ENCODE data around the gene UPF3A. TPM values are rescaled to one million over a fixed set of nuclear protein-coding genes. Genes with fewer than 3 reads are reported as not detected.

The UPF3A gene
- total and polyA plus RNA-seq, 10 of the 15 experiments (the other 5 are each of a cell fraction or from before 2014, with no cell fraction given): 18.6 to 61.5 (median 43.3) TPM

- Histone ChIP-seq H3K9me3 (replicated peaks; ENCODE audit: control insufficient read depth, insufficient read depth, low read length) (no peaks in the 10 kb centered on the region), H3K79me2 (ENCODE audit: control insufficient read depth, insufficient read depth, low read length) (peaks cover 6% of the 10 kb centered on the region), H3K4me1 (ENCODE audit: control insufficient read depth, insufficient read depth, low read length) (peaks cover 5% of the 10 kb centered on the region; the same call in 1 of the 2 replicates), H3K27ac (ENCODE audit: control insufficient read depth, insufficient read depth) (no peak overlapping the region), H3K36me3 (ENCODE audit: control insufficient read depth in 2 of 2, insufficient read depth in 2 of 2, low read length in 1 of 2) (peaks cover under 1 to 2% of the 10 kb centered on the region in 2 experiments), H4K20me1 (ENCODE audit: control insufficient read depth, insufficient read depth) (no peaks in the 10 kb centered on the region), H3K9ac (ENCODE audit: control insufficient read depth, insufficient read depth, low read length) (no peak overlapping the region), H3K27me3 (replicated peaks in 1 of 2; ENCODE audit: control insufficient read depth in 2 of 2, insufficient read depth in 2 of 2, low read length in 1 of 2) (no peaks in the 10 kb centered on the region), H2AFZ (ENCODE audit: control insufficient read depth, low read depth, low read length) (no peak overlapping the region), H3K4me2 (ENCODE audit: control insufficient read depth, insufficient read depth) (no peak overlapping the region), H3K4me3 (no peak overlapping the region)
- in situ Hi-C loops (cut with MboI) (no loop called here), intact Hi-C loops (cut with micrococcal nuclease; ENCODE audit: unreplicated experiment) (no loop called here)
- TF ChIP-seq PAX8 (IDR thresholded peaks at IDR 0.05) (no peak), MYC (IDR thresholded peaks at IDR 0.05; ENCODE audit: insufficient read depth, insufficient read length, insufficient replicate concordance, low read length, severe bottlenecking) (no peak), BHLHE40 (IDR thresholded peaks at IDR 0.05; ENCODE audit: borderline replicate concordance in 1 of 2, low read depth in 2 of 2, low read length in 1 of 2) (no peak), ATF7 (IDR thresholded peaks at IDR 0.05; ENCODE audit: low read depth) (no peak), NR2F1 (conservative IDR thresholded peaks at IDR 0.05) (no peak), ZNF217 (IDR thresholded peaks at IDR 0.05) (no peak), LARP7 (IDR thresholded peaks at IDR 0.05) (no peak), NFYB (IDR thresholded peaks at IDR 0.05; ENCODE audit: insufficient read depth, low read depth, low read length) (no peak), ETV6 (conservative IDR thresholded peaks at IDR 0.05 in 1 of 2, IDR thresholded peaks at IDR 0.05 in 1 of 2; ENCODE audit: borderline replicate concordance in 1 of 2, low read depth in 1 of 2) (no peak), RAD51 (IDR thresholded peaks at IDR 0.05) (no peak), SRF (IDR thresholded peaks at IDR 0.05; ENCODE audit: low read depth in 2 of 2, low read length in 2 of 2) (no peak), SMC3 (IDR thresholded peaks at IDR 0.05; ENCODE audit: borderline replicate concordance, low read length) (no peak), CEBPZ (IDR thresholded peaks at IDR 0.05; ENCODE audit: low read depth, low read length) (no peak), ESRRA (IDR thresholded peaks at IDR 0.05; ENCODE audit: low read length) (no peak), CBFB (IDR thresholded peaks at IDR 0.05; ENCODE audit: low read depth) (no peak)
- no peak for DNase-seq (ENCODE audit: low read depth, low spot score)
- POLR2A ChIA-PET: interaction anchor here (0.6 to 0.9 kb wide), 2 partner anchors 22 to 33 kb away, joined by 3 to 4 read pairs; no protein-coding TSS in a partner anchor
- CTCF ChIA-PET: no interaction called here
- FAIRE-seq: no peak
- ATAC-seq: no peak
- RAD21 ChIA-PET (ENCODE audit: unreplicated experiment): no interaction called here
- BruUV-seq (replicated peaks): no TSS peak
- 100% methylated on average over 2 of the region's 2 CpGs for WGBS (ENCODE audit: insufficient coverage, insufficient replicate concordance, low lambda C conversion rate, missing lambda C conversion rate)
- SMC1A ChIA-PET (ENCODE audit: uncharacterized antibody, unreplicated experiment): interaction anchor here (1.3 kb wide), 1 partner anchor 17 kb away, joined by 3 read pairs; no protein-coding TSS in a partner anchor
These were observed 27.7 kb downstream of the UPF3A start for GRCh38 chr13:114309086-114309485.

Measured in GM12878 (cell line).